Loucy (cell line): ENCODE results near the gene LLCFC1.

ENCODE experiments used
- H2AFZ ChIP-seq: fragments of 200-600 bp; sonication (generic); 2 replicates; pipeline ENCODE4 v1.6.0; 2016; ENCODE audit warnings: antibody characterized with exemption, mild to moderate bottlenecking, low read length, moderate library complexity
- H3F3A ChIP-seq: fragments of 200-600 bp; 2 replicates; pipeline ENCODE4 v1.6.0; 2016; ENCODE audit warnings: antibody characterized with exemption, low read depth, mild to moderate bottlenecking
- H3K27me3 ChIP-seq: fragments of 200-600 bp; sonication (generic); 2 replicates; pipeline ENCODE4 v1.6.1; 2014; ENCODE audit warnings: low read length, mild to moderate bottlenecking; ENCODE audit not compliant: insufficient read depth, poor library complexity, severe bottlenecking
- H3K36me3 ChIP-seq: fragments of 200-600 bp; sonication (generic); 2 replicates; pipeline ENCODE4 v1.6.1; 2016; ENCODE audit warnings: low read length; ENCODE audit not compliant: insufficient read depth
- H3K4me1 ChIP-seq: fragments of 200-600 bp; sonication (generic); 2 replicates; pipeline ENCODE4 v1.5.1; 2014; ENCODE audit warnings: low read length, mild to moderate bottlenecking; ENCODE audit not compliant: insufficient read depth, poor library complexity, severe bottlenecking
- H3K4me2 ChIP-seq: fragments of 200-600 bp; sonication (generic); 2 replicates; pipeline ENCODE4 v1.6.0; 2014; ENCODE audit warnings: antibody characterized with exemption, low read length, low read depth, mild to moderate bottlenecking; ENCODE audit not compliant: poor library complexity, severe bottlenecking
- H3K4me3 ChIP-seq: fragments of 200-600 bp; sonication (generic); 2 replicates; pipeline ENCODE4 v1.5.1; 2014; ENCODE audit warnings: low read length, mild to moderate bottlenecking, mixed read lengths; ENCODE audit not compliant: poor library complexity, severe bottlenecking
- H3K79me2 ChIP-seq: fragments of 200-600 bp; sonication (generic); 2 replicates; pipeline ENCODE4 v1.6.1; 2014; ENCODE audit warnings: low read length; ENCODE audit not compliant: insufficient read depth
- H3K9ac ChIP-seq: fragments of 200-600 bp; sonication (generic); 2 replicates; pipeline ENCODE4 v1.6.0; 2014; ENCODE audit warnings: mild to moderate bottlenecking, low read depth, low read length, moderate library complexity; ENCODE audit not compliant: poor library complexity, severe bottlenecking
- H3K9me2 ChIP-seq: fragments of 200-600 bp; sonication (generic); replicated peaks from 2 replicates; pipeline ENCODE4 v1.6.1; 2016; ENCODE audit warnings: low read depth, low read length, mixed read lengths
- H3K9me3 ChIP-seq: fragments of 200-600 bp; sonication (generic); 2 replicates; pipeline ENCODE4 v1.6.1; 2014; ENCODE audit warnings: mild to moderate bottlenecking, antibody characterized with exemption, low read length, low read depth; ENCODE audit not compliant: insufficient read depth
- H4K20me1 ChIP-seq: fragments of 200-600 bp; sonication (generic); 2 replicates; pipeline ENCODE4 v1.6.0; 2014; ENCODE audit warnings: antibody characterized with exemption, low read length, mild to moderate bottlenecking; ENCODE audit not compliant: insufficient read depth, poor library complexity, severe bottlenecking
- EZH2phosphoT487 ChIP-seq: fragments of 200-600 bp; IDR thresholded peaks from 2 replicates; pipeline ENCODE4 v1.6.1; 2018; ENCODE audit warnings: antibody characterized with exemption, mild to moderate bottlenecking, moderate library complexity, borderline replicate concordance
- TF ChIP-seq, protein P1 (sequence below): fragments of 200-600 bp; sonication (generic); conservative IDR thresholded peaks from 2 replicates; pipeline ENCODE4 v1.5.1; 2014; ENCODE audit warnings: mild to moderate bottlenecking, antibody characterized with exemption, low read length

Gene LLCFC1

DNA sequence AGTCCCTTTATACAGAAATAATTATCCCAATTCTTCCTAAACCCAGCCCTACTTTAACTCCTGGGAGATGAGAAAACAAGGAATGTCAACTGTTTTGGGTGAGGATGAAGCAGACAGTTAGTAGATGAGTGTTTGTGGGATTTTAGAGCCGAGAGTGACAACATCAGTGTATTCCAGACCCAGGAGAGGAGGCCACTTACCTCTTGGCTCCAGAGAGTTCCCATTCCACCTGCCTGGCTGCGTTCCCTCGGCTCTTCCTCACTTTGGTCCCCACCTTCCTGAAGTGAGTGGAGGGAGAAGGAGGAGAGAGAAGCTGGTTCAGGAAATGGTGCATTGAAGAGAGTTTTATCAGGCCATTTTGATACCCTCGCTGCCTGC lies 22.3 kb downstream of the LLCFC1 start:
- Histone ChIP-seq H3K4me2 (no peak overlapping the region), H2AFZ (no peak overlapping the region), H3K79me2 (no peaks in the 10 kb centered on the region), H3F3A (no peaks in the 10 kb centered on the region), H3K4me3 (no peak overlapping the region), H4K20me1 (no peaks in the 10 kb centered on the region), H3K9me2 (no peaks in the 10 kb centered on the region), H3K9me3 (no peaks in the 10 kb centered on the region), H3K9ac (no peak overlapping the region), H3K36me3 (no peaks in the 10 kb centered on the region), H3K4me1 (peaks cover 4% of the 10 kb centered on the region), H3K27me3 (no peaks in the 10 kb centered on the region)
- TF ChIP-seq, protein P1, sequence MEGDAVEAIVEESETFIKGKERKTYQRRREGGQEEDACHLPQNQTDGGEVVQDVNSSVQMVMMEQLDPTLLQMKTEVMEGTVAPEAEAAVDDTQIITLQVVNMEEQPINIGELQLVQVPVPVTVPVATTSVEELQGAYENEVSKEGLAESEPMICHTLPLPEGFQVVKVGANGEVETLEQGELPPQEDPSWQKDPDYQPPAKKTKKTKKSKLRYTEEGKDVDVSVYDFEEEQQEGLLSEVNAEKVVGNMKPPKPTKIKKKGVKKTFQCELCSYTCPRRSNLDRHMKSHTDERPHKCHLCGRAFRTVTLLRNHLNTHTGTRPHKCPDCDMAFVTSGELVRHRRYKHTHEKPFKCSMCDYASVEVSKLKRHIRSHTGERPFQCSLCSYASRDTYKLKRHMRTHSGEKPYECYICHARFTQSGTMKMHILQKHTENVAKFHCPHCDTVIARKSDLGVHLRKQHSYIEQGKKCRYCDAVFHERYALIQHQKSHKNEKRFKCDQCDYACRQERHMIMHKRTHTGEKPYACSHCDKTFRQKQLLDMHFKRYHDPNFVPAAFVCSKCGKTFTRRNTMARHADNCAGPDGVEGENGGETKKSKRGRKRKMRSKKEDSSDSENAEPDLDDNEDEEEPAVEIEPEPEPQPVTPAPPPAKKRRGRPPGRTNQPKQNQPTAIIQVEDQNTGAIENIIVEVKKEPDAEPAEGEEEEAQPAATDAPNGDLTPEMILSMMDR: no peak

DNA sequence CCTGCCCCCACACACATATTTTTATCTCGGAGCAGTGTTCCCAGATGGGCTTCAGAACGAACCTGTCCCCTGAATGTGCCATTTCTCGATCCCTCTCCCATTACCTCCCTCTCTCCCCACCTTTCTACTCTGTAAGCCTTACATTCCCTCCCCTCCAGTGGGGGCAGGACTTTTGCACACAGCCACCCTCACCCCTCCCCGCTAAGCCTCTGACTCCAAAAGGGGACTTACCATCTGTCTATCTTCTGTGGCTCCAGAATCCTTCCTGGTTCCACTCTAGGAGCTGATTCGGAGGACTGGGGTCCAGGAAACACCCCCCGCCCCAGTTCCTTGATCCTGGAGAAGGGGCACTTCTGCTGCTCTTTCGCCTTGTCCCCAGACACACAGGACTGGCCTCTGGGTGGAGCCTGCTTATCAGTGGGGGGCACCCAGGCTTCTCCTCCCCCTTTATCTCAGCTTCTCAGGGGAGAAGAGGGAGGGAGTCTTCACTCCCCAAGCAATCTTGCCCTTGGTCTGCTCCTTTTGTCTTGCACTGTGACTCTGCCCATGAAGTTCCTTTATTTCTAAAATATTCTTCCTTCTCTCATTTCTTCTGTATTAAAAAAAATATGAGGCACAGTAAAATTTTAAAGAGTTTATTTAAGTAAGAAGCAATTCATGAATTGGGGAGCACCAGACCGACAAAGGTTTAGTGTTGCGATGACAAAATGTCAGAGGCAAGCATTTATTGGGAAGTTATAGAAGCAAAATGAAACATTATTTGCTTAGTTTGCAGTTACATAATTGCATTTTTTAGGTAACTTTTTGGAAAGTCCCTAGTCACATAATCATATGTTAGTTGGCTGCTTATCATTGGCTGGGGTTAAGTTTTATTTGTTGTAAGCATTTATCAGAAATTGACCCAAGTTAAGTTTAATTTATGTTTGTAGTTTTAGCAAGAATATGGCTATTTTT lies 23.0 kb downstream of the LLCFC1 start, which contains the start of gene KEL:
TSS of gene KEL (minus strand) at position 391 of the 954 bp plus-strand sequence. CDS start at position 234, 157 bp downstream.
- no peaks in the 10 kb centered on the region for H4K20me1 ChIP-seq
- H3K4me2 ChIP-seq: no peak within 1 kb of the TSS
- no peak within 1 kb of the TSS for H3K4me3 ChIP-seq
- H3K27me3 ChIP-seq: no peaks in the 10 kb centered on the region
- no peaks in the 10 kb centered on the region for H3K4me1 ChIP-seq
- H3K36me3 ChIP-seq: no peaks in the 10 kb centered on the region
- H2AFZ ChIP-seq: no peak within 1 kb of the TSS
- H3K9me2 ChIP-seq: no peaks in the 10 kb centered on the region
- H3K9me3 ChIP-seq: no peaks in the 10 kb centered on the region
- H3F3A ChIP-seq: no peaks in the 10 kb centered on the region
- no peak within 1 kb of the TSS for H3K9ac ChIP-seq
- TF ChIP-seq, protein P1: no peak
- no peak for TF ChIP-seq EZH2phosphoT487
- no peaks in the 10 kb centered on the region for H3K79me2 ChIP-seq

DNA sequence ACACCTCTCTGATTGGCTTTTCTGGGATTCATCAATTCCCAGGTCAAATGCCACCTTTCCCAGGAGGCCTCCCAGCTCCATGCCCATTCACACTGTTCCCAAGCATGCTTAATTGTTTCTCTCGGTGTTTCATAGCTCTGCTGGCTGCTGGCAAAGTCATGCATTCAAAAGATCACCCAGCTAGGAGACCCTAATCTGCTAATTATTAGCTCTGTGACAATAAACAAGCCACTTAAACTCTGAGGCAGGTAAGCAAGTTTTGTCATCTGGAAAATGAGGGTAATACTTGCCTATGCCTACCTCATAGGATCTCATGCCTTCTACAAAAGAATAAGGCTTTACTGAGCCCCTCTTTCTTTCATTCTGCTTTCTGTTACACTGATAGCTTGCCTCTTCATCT lies 23.7 kb downstream of the LLCFC1 start:
- H3F3A ChIP-seq: no peaks in the 10 kb centered on the region
- H4K20me1 ChIP-seq: no peaks in the 10 kb centered on the region
- no peak overlapping the region for H3K4me3 ChIP-seq
- H3K27me3 ChIP-seq: no peaks in the 10 kb centered on the region
- TF ChIP-seq, protein P1: no peak
- TF ChIP-seq EZH2phosphoT487: no peak
- no peaks in the 10 kb centered on the region for H3K9me3 ChIP-seq
- no peak overlapping the region for H2AFZ ChIP-seq
- no peak overlapping the region for H3K9ac ChIP-seq
- no peak overlapping the region for H3K4me2 ChIP-seq
- H3K4me1 ChIP-seq: no peaks in the 10 kb centered on the region
- no peaks in the 10 kb centered on the region for H3K36me3 ChIP-seq
- H3K9me2 ChIP-seq: no peaks in the 10 kb centered on the region
- H3K79me2 ChIP-seq: no peaks in the 10 kb centered on the region
